Smooth muscle cell (in vitro differentiated cells): ENCODE results near the gene FBLN1. TPM values are rescaled to one million over a fixed set of nuclear protein-coding genes. Genes with fewer than 3 reads are reported as not detected.
"Not testable (repeated sequence)": the region's sequence is repeated elsewhere in the genome, so short reads cannot be mapped to it uniquely, and the experiment has no call there.

Experiments
- DNase-seq: peaks from one replicate; lab custom pipeline; 2025; ENCODE audit not compliant: unreplicated experiment; lab: John Stamatoyannopoulos, UW
- H2AFZ ChIP-seq: fragments of 200-600 bp; sonication (generic); 2 replicates; pipeline ENCODE4 v1.6.0; 2016; ENCODE audit warnings: antibody characterized with exemption, low read depth, mild to moderate bottlenecking
- H3F3A ChIP-seq: fragments of 200-600 bp; sonication (generic); 2 replicates; pipeline ENCODE4 v1.6.0; 2017; ENCODE audit warnings: antibody characterized with exemption, low read depth
- H3K27ac ChIP-seq: fragments of 200-600 bp; sonication (generic); 2 replicates; pipeline ENCODE4 v1.5.1; 2016; ENCODE audit warnings: low read depth, mild to moderate bottlenecking
- H3K27me3 ChIP-seq: fragments of 200-600 bp; sonication (generic); 2 replicates; pipeline ENCODE4 v1.6.1; 2016; ENCODE audit warnings: low read depth, mild to moderate bottlenecking
- H3K36me3 ChIP-seq: fragments of 200-600 bp; sonication (generic); 2 replicates; pipeline ENCODE4 v1.5.1; 2016; ENCODE audit warnings: low read depth
- H3K4me1 ChIP-seq: fragments of 200-600 bp; sonication (generic); 2 replicates; pipeline ENCODE4 v1.5.1; 2016; ENCODE audit warnings: low read depth
- H3K4me2 ChIP-seq: fragments of 200-600 bp; sonication (generic); 2 replicates; pipeline ENCODE4 v1.6.0; 2016; ENCODE audit warnings: mild to moderate bottlenecking
- H3K4me3 ChIP-seq: fragments of 200-600 bp; sonication (generic); 2 replicates; pipeline ENCODE4 v1.5.1; 2016; ENCODE audit warnings: mild to moderate bottlenecking
- H3K79me2 ChIP-seq: fragments of 200-600 bp; sonication (generic); 2 replicates; pipeline ENCODE4 v1.6.0; 2016; ENCODE audit warnings: low read depth, mild to moderate bottlenecking
- H3K9ac ChIP-seq: fragments of 200-600 bp; sonication (generic); 2 replicates; pipeline ENCODE4 v1.6.0; 2016; ENCODE audit warnings: low read depth
- H3K9me3 ChIP-seq: fragments of 200-600 bp; sonication (generic); replicated peaks from 2 replicates; pipeline ENCODE4 v1.5.1; 2016; ENCODE audit warnings: low read depth
- H4K20me1 ChIP-seq: fragments of 200-600 bp; sonication (generic); 2 replicates; pipeline ENCODE4 v1.6.0; 2016; ENCODE audit warnings: low read depth
- WGBS: methylation state at CpG from one replicate; pipeline ENCODE4 v1.1.7; 2016; ENCODE audit warnings: low lambda C conversion rate; 5-methylcytosine and 5-hydroxymethylcytosine counted together
- polyA plus RNA-seq: library from polyadenylated mRNA; unstranded; fragments of >200 nt; fragmentation: Nextera tagmentation; extraction: Ambion mirVana; gene quantifications from 2 replicates; pipeline ENCODE4 v1.2.1, GENCODE V29; 2016
- total RNA-seq: library from RNA; depleted of rRNA; stranded (reverse); fragments of >200 nt; gene quantifications from 2 replicates; pipeline ENCODE4 v1.2.3, GENCODE V29; 2014
- TF ChIP-seq, protein P1 (sequence below): fragments of 200-600 bp; sonication (generic); IDR thresholded peaks from 2 replicates; pipeline ENCODE4 v1.5.1; 2017; ENCODE audit warnings: borderline replicate concordance, mild to moderate bottlenecking, antibody characterized with exemption; ENCODE audit not compliant: insufficient read depth, poor library complexity, severe bottlenecking

Gene FBLN1
- total and polyA plus RNA-seq, 2 experiments from 2014 or later = 90.9 to 296 TPM

DNA sequence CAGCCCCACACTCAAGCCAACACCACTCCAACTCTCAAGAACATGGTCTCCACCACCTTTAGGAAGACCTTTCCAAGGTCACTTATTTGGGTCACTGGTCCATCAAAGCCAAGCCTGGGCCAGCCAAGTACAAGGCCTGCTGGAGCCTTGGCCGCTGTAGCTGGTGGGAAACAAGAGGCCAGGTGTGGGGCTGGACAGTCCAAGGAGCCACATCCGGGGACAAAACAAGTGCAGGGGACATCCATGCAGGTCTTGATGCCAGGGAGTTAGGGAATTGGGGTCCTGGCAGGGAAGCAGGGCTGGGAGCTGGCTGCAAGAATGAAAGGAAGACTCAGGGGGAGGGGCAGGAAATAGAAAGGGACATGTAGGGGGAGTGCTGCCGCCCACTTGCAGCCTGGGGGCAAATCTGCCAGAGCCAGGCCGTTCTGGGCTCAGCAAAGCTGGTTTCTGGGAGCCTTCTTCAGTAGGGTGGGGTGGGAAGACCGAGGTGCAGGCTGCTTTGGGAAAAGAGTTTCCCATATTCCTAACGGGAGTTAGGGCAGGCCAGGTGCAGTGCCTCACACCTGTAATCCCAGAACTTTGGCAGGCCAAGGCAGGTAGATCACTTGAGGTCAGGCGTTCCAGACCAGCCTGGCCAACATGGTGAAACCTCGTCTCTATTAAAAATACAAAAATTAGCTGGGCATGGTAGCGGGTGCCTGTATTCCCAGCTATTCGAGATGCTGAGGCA, 99.5 kb downstream of the FBLN1 start:
- no peak overlapping the region for H2AFZ ChIP-seq
- H3K27me3 ChIP-seq = no peaks in the 10 kb centered on the region
- no peaks in the 10 kb centered on the region for H3K36me3 ChIP-seq
- TF ChIP-seq, protein P1, sequence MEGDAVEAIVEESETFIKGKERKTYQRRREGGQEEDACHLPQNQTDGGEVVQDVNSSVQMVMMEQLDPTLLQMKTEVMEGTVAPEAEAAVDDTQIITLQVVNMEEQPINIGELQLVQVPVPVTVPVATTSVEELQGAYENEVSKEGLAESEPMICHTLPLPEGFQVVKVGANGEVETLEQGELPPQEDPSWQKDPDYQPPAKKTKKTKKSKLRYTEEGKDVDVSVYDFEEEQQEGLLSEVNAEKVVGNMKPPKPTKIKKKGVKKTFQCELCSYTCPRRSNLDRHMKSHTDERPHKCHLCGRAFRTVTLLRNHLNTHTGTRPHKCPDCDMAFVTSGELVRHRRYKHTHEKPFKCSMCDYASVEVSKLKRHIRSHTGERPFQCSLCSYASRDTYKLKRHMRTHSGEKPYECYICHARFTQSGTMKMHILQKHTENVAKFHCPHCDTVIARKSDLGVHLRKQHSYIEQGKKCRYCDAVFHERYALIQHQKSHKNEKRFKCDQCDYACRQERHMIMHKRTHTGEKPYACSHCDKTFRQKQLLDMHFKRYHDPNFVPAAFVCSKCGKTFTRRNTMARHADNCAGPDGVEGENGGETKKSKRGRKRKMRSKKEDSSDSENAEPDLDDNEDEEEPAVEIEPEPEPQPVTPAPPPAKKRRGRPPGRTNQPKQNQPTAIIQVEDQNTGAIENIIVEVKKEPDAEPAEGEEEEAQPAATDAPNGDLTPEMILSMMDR = no peak
- H3K79me2 ChIP-seq = no peaks in the 10 kb centered on the region
- no peak overlapping the region for H3K4me3 ChIP-seq
- H3K9ac ChIP-seq = no peak overlapping the region
- 81% methylated on average over 10 of the region's 10 CpGs for WGBS
- H3K4me2 ChIP-seq = no peak overlapping the region
- no peaks in the 10 kb centered on the region for H4K20me1 ChIP-seq
- no peaks in the 10 kb centered on the region for H3K4me1 ChIP-seq
- no peaks in the 10 kb centered on the region for H3K9me3 ChIP-seq
- DNase-seq = no peak
- H3F3A ChIP-seq = no peaks in the 10 kb centered on the region
- no peak overlapping the region for H3K27ac ChIP-seq

DNA sequence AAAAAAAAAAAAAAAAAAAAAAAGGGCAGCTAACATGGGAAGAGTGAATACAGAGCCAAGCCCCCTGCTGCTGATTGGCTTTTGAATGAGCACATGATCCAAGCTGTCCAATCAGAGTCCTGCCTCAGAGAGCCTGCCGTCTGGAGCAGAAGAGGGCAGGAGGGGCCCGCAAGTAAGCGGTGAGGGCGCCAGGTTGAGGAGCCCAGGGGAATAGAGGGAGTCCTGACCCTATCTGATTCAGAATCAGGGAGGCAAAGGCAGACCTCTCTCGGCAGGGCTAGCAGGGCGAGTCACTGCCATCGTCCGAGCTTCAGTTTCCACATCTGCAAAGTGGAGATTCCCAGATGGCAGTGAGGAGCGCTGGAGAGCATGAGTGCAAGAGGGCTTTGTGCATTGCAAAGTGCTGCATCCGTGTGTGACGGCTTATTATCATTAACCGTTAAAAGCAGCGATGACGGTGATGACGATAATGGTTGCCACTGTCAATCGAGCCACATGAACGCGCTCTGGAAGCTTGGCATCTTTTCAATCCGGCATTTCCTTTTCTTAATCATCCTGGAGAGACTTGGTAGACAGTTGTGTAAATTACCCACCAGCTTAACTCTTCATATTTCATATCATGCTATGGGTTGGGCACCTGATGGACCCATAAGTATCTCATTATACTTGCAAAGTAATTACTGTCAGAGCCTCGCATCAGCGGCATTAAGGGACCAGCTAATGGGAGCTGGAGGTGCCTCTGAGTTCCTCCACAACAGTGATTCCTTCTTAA, 100.3 kb downstream of the FBLN1 start:
- 72% methylated on average over 21 of the region's 21 CpGs for WGBS
- TF ChIP-seq, protein P1 = no peak
- no peak overlapping the region for H3K4me3 ChIP-seq
- no peak for DNase-seq
- H3K9ac ChIP-seq = no peak overlapping the region
- H3K27me3 ChIP-seq = no peaks in the 10 kb centered on the region
- no peaks in the 10 kb centered on the region for H4K20me1 ChIP-seq
- H3K9me3 ChIP-seq = no peaks in the 10 kb centered on the region
- H3K36me3 ChIP-seq = no peaks in the 10 kb centered on the region
- no peaks in the 10 kb centered on the region for H3K4me1 ChIP-seq
- H3F3A ChIP-seq = no peaks in the 10 kb centered on the region
- peak overlapping the region; percentile 13 for H3K4me2 ChIP-seq
- no peaks in the 10 kb centered on the region for H3K79me2 ChIP-seq
- H2AFZ ChIP-seq = no peak overlapping the region
- no peak overlapping the region for H3K27ac ChIP-seq

DNA sequence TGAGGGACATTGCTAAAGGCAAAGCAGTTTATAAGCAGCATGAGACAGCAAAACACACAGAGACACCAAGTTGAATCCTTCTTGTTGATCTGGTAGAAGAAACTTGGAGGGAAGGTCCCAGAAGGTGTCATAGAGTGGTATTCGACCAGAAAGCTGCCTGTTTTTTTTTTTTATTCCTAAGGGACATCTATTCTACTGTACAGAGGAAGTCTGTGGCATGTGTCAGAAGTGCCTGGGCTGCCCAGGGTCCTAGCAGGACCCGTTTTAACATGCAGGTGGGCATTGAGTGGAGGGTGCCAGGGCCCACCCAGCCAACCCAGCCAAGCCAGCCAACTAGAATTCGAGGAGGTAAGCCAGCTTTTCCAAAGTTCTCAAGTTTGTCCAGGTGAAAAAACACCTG, 100.9 kb downstream of the FBLN1 start:
- no peak overlapping the region for H3K9ac ChIP-seq
- no peak overlapping the region for H3K4me2 ChIP-seq
- no peaks in the 10 kb centered on the region for H3K27me3 ChIP-seq
- TF ChIP-seq, protein P1 = no peak
- H3K27ac ChIP-seq = no peak overlapping the region
- 89% methylated on average over 3 of the region's 3 CpGs for WGBS
- H3K36me3 ChIP-seq = no peaks in the 10 kb centered on the region
- peaks cover 4% of the 10 kb centered on the region for H3F3A ChIP-seq
- H3K4me1 ChIP-seq = peaks cover 6% of the 10 kb centered on the region
- H3K79me2 ChIP-seq = no peaks in the 10 kb centered on the region
- H4K20me1 ChIP-seq = no peaks in the 10 kb centered on the region
- no peaks in the 10 kb centered on the region for H3K9me3 ChIP-seq
- no peak overlapping the region for H2AFZ ChIP-seq
- no peak for DNase-seq
- no peak overlapping the region for H3K4me3 ChIP-seq

DNA sequence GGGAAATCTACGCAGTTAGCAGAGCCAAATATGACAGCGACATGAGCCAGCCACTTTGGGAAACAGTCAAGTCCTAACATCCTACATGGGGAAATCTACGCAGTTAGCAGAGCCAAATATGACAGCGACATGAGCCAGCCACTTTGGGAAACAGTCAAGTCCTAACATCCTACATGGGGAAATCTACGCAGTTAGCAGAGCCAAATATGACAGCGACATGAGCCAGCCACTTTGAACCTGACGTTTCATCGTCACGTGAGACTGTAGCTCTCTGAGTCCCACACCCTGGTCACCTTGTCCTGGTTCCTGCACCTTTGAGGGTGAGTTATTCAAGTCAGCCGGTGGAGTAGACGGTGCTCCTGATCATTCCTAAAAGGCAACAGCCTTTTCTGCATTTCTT, 105.4 kb downstream of the FBLN1 start:
- not testable (repeated sequence) for H3K4me1 ChIP-seq, H4K20me1 ChIP-seq, H3K9ac ChIP-seq, H3K9me3 ChIP-seq, DNase-seq, H3K36me3 ChIP-seq, H3K4me3 ChIP-seq, H3K27ac ChIP-seq, H3K27me3 ChIP-seq, H3K79me2 ChIP-seq, H2AFZ ChIP-seq, H3F3A ChIP-seq
- 79% methylated on average over 11 of the region's 11 CpGs for WGBS
- peak overlapping the region; percentile 49 for H3K4me2 ChIP-seq
